IPS DF 6.9 (cell line): ENCODE measurements around the gene BCAM.

Experiments used
- DNase-seq: peaks from one replicate; pipeline ENCODE4 v3.0.0-alpha.2; 2013; ENCODE audit warnings: low read depth, low spot score
- H3K27ac ChIP-seq: one replicate; pipeline ENCODE4 v1.5.1; 2013; ENCODE audit warnings: low read length, control low read depth
- H3K27me3 ChIP-seq: 2 replicates; pipeline ENCODE4 v1.6.1; 2013; ENCODE audit warnings: mild to moderate bottlenecking, low read length; ENCODE audit not compliant: control insufficient read depth, insufficient read depth
- H3K36me3 ChIP-seq: 2 replicates; pipeline ENCODE4 v1.6.1; 2013; ENCODE audit warnings: low read length; ENCODE audit not compliant: control insufficient read depth, insufficient read depth
- H3K4me1 ChIP-seq: 2 replicates; pipeline ENCODE4 v1.6.1; 2013; ENCODE audit warnings: low read length; ENCODE audit not compliant: control insufficient read depth, insufficient read depth
- H3K4me3 ChIP-seq: 2 replicates; pipeline ENCODE4 v1.5.1; 2013; ENCODE audit warnings: mild to moderate bottlenecking, low read length
- H3K9me3 ChIP-seq: 2 replicates; pipeline ENCODE4 v1.6.1; 2013; ENCODE audit warnings: low read length, inconsistent platforms; ENCODE audit not compliant: control insufficient read depth, insufficient read depth
- WGBS: extraction: QIAGEN DNeasy Blood & Tissue Kit; methylation state at CpG from one replicate; pipeline ENCODE4 v1.1.7; 2013; ENCODE audit warnings: mixed read lengths, missing lambda C conversion rate; ENCODE audit not compliant: insufficient read length, insufficient coverage; 5-methylcytosine and 5-hydroxymethylcytosine counted together

BCAM gene

DNA sequence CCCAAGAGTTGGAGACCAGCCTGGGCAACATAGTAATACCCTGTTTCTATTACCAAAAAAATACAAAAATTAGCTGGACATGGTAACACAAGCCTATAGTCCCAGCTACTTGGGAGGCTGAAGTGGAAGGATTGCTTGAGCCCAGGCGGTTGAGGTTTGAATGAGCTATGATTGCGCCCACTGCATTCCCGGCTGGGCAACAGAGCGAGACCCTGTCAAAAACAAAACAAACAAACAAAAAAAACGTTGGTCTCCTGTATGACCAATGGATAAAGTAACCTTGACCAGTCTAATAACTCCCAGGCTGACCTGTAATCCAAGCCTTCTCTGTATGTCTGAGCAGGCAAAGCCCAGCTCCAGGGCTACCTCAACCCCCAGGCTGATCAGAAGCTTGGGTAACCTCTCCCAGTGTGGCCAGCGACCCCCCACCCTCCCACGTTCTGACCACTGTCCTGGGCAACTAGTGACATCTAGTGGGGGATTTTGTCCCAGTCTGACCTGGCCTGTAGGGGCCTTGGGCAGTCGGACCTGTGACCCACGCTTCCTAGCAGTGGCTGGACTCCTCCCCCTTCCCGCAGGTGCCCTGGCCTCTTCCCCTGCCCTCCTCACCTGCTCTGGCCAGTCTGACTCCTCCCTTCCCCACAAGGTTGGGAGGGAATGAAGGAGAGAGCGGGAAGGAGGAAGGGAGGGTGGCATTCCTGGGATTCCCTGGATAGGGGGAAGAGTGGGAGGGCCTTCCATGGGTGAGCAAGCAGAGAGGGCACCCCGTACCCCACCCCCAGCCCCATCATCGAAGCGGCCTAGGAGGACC, 1.0 kb upstream of the BCAM start:
- DNase-seq: peak; percentile 97
- Histone ChIP-seq H3K27ac (no peak overlapping the region), H3K27me3 (peaks cover 3% of the 10 kb centered on the region; the same call in 1 of the 2 replicates), H3K36me3 (0 out of 2 replicates have a peak, but pooled peaks cover 2% of the 10 kb centered on the region), H3K9me3 (no peaks in the 10 kb centered on the region), H3K4me1 (peaks cover 7% of the 10 kb centered on the region), H3K4me3 (no peak overlapping the region; the same call in 1 of the 2 replicates)
- no CpG with 5 or more reads among the region's 14 CpGs for WGBS

DNA sequence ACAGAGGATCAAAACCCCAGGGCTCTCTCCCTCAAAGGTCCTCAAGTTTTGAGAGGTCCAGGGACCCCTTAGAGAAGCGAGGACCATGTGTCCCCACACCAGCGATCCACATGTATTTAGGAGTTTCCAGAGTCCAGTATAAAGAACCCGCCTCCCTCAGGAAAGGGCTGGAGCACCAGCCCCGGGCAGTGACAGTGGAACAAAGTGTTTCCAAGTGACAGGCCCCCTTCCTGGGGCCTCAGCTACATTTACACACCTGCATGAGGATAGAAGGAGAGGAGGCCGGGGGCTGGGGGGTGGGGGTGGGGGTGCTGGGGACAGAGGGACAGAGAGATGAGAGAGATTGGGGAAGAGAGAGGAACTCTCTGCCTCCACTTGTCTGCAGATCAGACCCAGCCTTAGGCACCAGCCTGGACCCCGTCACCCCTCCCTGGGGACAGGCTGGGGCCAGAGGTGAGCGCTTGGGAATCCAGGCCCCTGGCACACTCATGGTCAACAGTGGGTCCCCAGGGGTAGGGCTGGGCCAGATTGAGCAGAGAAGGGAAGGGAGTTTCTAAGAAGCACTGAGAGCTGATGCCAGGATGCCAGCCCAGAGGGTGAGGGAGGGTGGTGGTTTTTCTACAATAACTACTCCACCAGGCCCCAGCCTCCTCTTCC, 802 bp downstream of the BCAM start:
- Histone ChIP-seq H3K36me3 (peaks cover 17% of the 10 kb centered on the region; the same call in 1 of the 2 replicates), H3K27me3 (peaks cover under 1% of the 10 kb centered on the region; the same call in 1 of the 2 replicates), H3K27ac (no peak overlapping the region), H3K9me3 (no peaks in the 10 kb centered on the region), H3K4me1 (peaks cover 7% of the 10 kb centered on the region), H3K4me3 (peak overlapping the region; percentile 70; the same call in 1 of the 2 replicates)
- WGBS: no CpG with 5 or more reads among the region's 7 CpGs
- DNase-seq: no peak

DNA sequence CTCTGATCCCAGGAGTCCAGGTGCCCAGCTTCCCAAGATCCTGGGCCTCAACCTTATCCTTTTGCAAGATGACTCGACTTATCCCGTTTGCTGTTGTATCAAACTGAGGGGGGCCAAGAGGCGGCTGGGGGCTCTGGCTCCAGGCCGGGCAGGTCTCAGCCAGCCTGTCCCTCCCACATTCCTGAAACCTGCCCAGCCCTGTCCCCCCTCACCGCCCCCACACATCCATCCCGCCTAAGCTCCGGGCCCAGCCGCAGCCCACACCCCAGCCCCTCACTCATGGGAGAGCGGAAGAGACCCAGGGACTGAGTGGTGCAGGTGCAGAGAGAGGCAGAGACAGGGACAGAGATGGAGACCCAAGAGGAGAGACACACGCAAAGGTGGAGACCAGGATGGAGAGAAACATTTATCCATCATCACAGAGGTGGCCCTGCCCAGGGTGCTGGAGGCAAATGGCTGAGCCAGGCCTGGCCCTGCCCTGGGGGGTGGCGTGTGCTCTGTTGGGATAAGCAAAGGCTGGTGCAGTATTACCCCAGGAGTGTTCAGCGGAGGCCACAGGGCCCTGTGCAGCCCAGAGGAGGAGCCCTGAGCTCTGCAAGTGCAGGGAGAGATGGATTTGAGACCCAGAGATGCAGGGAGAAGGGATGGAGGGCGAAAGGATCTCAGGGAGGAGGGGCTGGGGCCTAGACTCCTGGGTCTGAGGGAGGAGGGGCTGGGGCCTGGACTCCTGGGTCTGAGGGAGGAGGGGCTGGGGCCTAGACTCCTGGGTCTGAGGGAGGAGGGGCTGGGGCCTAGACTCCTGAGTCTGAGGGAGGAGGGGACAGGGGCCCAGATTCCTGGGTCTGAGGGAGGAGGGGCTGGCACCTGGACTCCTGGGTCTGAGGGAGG, 1.6 kb downstream of the BCAM start:
- Histone ChIP-seq H3K27me3 (no peaks in the 10 kb centered on the region), H3K36me3 (peaks cover 17% of the 10 kb centered on the region; the same call in 1 of the 2 replicates), H3K4me3 (no peak overlapping the region), H3K27ac (no peak overlapping the region), H3K4me1 (peaks cover 7% of the 10 kb centered on the region), H3K9me3 (no peaks in the 10 kb centered on the region)
- no peak for DNase-seq
- no CpG with 5 or more reads among the region's 13 CpGs for WGBS

DNA sequence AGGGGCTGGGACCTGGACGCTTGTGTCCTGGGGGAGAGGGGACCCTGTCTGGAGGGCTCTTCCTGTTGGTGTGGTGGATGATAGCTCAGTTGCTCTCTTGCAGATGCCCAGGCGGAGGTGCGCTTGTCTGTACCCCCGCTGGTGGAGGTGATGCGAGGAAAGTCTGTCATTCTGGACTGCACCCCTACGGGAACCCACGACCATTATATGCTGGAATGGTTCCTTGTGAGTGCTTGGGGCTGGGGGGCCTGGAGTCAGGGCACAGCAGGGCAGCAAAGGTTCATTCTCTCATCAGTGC, 2.2 kb downstream of the BCAM start:
- H3K36me3 ChIP-seq: peaks cover 17% of the 10 kb centered on the region; the same call in 1 of the 2 replicates
- no peak overlapping the region for H3K27ac ChIP-seq
- H3K4me3 ChIP-seq: no peak overlapping the region
- DNase-seq: no peak
- H3K4me1 ChIP-seq: peaks cover 7% of the 10 kb centered on the region
- WGBS: no CpG with 5 or more reads among the region's 7 CpGs
- H3K27me3 ChIP-seq: no peaks in the 10 kb centered on the region
- no peaks in the 10 kb centered on the region for H3K9me3 ChIP-seq

DNA sequence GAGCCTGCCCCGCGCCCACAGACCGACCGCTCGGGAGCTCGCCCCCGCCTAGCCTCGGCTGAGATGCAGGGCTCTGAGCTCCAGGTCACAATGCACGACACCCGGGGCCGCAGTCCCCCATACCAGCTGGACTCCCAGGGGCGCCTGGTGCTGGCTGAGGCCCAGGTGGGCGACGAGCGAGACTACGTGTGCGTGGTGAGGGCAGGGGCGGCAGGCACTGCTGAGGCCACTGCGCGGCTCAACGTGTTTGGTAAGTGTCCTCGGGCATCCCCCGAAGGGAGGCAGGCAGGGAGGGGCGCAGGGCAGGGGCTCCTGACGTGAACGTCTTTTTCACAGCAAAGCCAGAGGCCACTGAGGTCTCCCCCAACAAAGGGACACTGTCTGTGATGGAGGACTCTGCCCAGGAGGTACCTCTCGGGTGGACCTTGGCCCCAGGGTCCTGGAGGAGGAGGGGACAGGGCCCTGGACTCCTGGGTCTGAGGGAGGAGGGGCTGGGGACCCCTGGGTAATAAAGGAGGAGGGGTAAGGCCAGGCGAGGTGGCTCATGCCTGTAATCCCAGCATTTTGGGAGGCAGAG, 3.3 kb downstream of the BCAM start:
- Histone ChIP-seq H3K4me3 (no peak overlapping the region), H3K27me3 (no peaks in the 10 kb centered on the region), H3K4me1 (peaks cover 6% of the 10 kb centered on the region), H3K36me3 (peaks cover 17% of the 10 kb centered on the region; the same call in 1 of the 2 replicates), H3K27ac (no peak overlapping the region), H3K9me3 (no peaks in the 10 kb centered on the region)
- WGBS: no CpG with 5 or more reads among the region's 28 CpGs
- DNase-seq: no peak

DNA sequence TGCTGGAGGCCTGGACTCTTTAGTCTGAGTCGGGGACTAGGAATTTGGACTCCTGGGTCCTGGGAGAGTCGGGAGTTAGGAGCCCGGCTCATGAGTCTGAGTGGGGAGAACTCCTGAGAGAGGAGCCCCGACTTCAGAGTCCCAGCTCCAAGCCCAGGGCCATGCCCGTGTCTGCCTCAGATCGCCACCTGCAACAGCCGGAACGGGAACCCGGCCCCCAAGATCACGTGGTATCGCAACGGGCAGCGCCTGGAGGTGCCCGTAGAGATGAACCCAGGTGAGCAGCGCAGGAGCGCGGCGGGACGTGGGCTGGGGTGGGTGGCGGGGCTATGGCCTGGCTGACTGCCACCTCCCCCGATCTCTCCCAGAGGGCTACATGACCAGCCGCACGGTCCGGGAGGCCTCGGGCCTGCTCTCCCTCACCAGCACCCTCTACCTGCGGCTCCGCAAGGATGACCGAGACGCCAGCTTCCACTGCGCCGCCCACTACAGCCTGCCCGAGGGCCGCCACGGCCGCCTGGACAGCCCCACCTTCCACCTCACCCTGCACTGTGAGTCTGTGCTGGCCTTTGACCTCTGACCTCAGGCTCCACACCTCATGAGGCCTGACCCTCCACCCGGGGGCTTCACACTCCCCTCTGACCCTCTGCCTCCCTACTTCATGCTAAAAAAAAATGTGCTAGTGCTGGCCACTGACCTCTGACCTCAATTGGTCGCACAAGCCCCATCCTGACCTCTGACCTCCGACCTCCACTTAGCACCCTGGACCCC, 4.4 kb downstream of the BCAM start:
- no peak overlapping the region for H3K27ac ChIP-seq
- no peaks in the 10 kb centered on the region for H3K27me3 ChIP-seq
- H3K4me3 ChIP-seq: no peak overlapping the region
- H3K9me3 ChIP-seq: no peaks in the 10 kb centered on the region
- peaks cover 17% of the 10 kb centered on the region; the same call in 1 of the 2 replicates for H3K36me3 ChIP-seq
- peaks cover 2% of the 10 kb centered on the region; the same call in 1 of the 2 replicates for H3K4me1 ChIP-seq
- whole genome bisulfite sequencing: no CpG with 5 or more reads among the region's 38 CpGs
- no peak for DNase-seq

DNA sequence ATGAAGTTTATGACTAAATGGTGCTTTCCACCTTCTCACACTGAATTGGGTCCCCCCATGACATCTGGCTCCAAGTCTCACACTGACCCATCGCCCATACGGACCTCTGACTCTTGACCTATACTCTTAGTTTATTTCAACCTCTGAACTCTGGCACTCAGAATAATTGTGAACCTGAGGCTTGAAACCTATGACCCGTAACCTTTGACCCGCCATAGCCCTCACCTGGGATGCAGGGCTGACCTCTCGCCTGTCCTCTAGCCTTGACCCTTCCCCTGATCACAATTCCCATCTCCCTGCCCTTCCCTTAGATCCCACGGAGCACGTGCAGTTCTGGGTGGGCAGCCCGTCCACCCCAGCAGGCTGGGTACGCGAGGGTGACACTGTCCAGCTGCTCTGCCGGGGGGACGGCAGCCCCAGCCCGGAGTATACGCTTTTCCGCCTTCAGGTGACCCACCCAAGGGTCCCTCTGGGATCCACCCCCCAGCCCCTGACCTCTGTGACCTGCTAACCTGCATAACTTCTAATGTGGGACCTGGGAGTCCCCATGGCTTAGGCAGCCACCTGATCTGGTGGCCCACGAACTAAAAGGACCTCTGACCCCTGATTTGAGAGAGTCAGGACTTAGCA, 5.1 kb downstream of the BCAM start:
- Histone ChIP-seq H3K4me3 (no peak overlapping the region), H3K9me3 (no peaks in the 10 kb centered on the region), H3K36me3 (peaks cover 18% of the 10 kb centered on the region), H3K27ac (no peak overlapping the region), H3K27me3 (no peaks in the 10 kb centered on the region), H3K4me1 (peaks cover 2% of the 10 kb centered on the region; the same call in 1 of the 2 replicates)
- no CpG with 5 or more reads among the region's 16 CpGs for WGBS
- DNase-seq: no peak

DNA sequence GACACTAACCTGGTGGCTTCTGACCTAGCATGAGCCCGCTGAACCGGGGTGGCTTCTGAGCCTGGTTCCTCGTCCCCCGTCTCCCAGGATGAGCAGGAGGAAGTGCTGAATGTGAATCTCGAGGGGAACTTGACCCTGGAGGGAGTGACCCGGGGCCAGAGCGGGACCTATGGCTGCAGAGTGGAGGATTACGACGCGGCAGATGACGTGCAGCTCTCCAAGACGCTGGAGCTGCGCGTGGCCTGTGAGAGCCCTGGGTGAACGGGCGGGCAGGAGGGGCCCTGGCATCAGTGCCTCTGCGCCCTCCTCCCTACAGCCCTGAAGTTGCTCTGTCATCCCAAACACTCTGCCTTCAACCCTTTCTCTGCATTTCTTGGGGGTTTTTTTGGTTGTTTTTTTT, 5.6 kb downstream of the BCAM start:
- Histone ChIP-seq H3K27ac (no peak overlapping the region), H3K36me3 (peaks cover 24% of the 10 kb centered on the region), H3K27me3 (no peaks in the 10 kb centered on the region), H3K9me3 (no peaks in the 10 kb centered on the region), H3K4me3 (no peak overlapping the region), H3K4me1 (0 out of 2 replicates have a peak, but pooled peaks cover 2% of the 10 kb centered on the region)
- no peak for DNase-seq
- no CpG with 5 or more reads among the region's 17 CpGs for WGBS

DNA sequence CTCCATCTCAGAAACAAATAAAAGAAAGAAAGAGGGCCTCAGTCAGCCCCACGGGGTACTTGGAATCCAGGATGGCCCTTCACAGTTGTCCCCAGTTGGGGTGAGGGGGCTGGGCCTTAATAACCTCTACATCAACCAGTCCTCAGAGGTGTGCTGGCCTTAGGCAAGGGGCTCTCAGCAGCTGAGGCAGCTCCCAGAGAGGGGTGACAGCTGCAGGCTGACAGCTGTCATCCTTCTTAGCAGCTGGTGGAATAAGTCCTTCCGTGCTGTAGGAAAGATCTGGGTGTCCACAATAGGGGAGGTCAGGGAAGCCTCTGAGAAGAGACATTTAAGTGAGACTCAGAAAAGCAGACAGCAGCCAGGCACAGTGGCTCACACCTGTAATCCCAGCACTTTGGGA, 7.4 kb downstream of the BCAM start:
- no CpG with 5 or more reads among the region's 2 CpGs for WGBS
- Histone ChIP-seq H3K4me1 (no peaks in the 10 kb centered on the region), H3K4me3 (no peak overlapping the region), H3K27me3 (no peaks in the 10 kb centered on the region), H3K27ac (no peak overlapping the region), H3K36me3 (peaks cover 33% of the 10 kb centered on the region), H3K9me3 (no peaks in the 10 kb centered on the region)
- DNase-seq: no peak
